ENCODE data around the gene LCN6. TPM values are rescaled to one million over a fixed set of nuclear protein-coding genes. Genes with fewer than 3 reads are reported as not detected.

The LCN6 gene
- total and polyA plus RNA-seq, 2 experiments from 2014 or later = not detected

- Histone ChIP-seq H3K4me3 (no peak overlapping the region), H3K36me3 (replicated peaks; ENCODE audit: insufficient read depth, low read depth) (no peaks in the 10 kb centered on the region), H3K9me2 (replicated peaks; ENCODE audit: insufficient read depth) (no peaks in the 10 kb centered on the region), H3K27ac (no peak overlapping the region), H3K9me3 (ENCODE audit: low read depth) (no peaks in the 10 kb centered on the region), H4K20me1 (ENCODE audit: insufficient read depth, poor library complexity, severe bottlenecking) (no peaks in the 10 kb centered on the region), H3K4me1 (ENCODE audit: insufficient read depth) (no peaks in the 10 kb centered on the region), H2AFZ (no peak overlapping the region), H3K4me2 (no peak overlapping the region), H3K27me3 (no peaks in the 10 kb centered on the region), H3K79me2 (peaks cover 14% of the 10 kb centered on the region)
- 87% methylated on average over 12 of the region's 12 CpGs for WGBS (ENCODE audit: low lambda C conversion rate, missing lambda C conversion rate)
- no peak for DNase-seq (ENCODE audit: low spot score)
- TF ChIP-seq CTCF (IDR thresholded peaks at IDR 0.05; ENCODE audit: poor library complexity) (no peak), EZH2phosphoT487 (IDR thresholded peaks at IDR 0.05; ENCODE audit: low read depth, severe bottlenecking, unreplicated experiment) (no peak), EZH2 (IDR thresholded peaks at IDR 0.05; ENCODE audit: borderline replicate concordance) (no peak)
Observed at GRCh38 chr9:136734837-136735496, 13.4 kb downstream of the LCN6 start.

- Histone ChIP-seq H3K27me3 (no peaks in the 10 kb centered on the region), H2AFZ (no peak overlapping the region), H3K9me2 (replicated peaks; ENCODE audit: insufficient read depth) (no peaks in the 10 kb centered on the region), H3K4me3 (no peak overlapping the region), H3K27ac (no peak overlapping the region), H3K9me3 (ENCODE audit: low read depth) (no peaks in the 10 kb centered on the region), H3K4me2 (no peak overlapping the region), H3K4me1 (ENCODE audit: insufficient read depth) (peaks cover 5% of the 10 kb centered on the region), H4K20me1 (ENCODE audit: insufficient read depth, poor library complexity, severe bottlenecking) (no peaks in the 10 kb centered on the region), H3K36me3 (replicated peaks; ENCODE audit: insufficient read depth, low read depth) (no peaks in the 10 kb centered on the region), H3K79me2 (peaks cover 24% of the 10 kb centered on the region)
- DNase-seq (ENCODE audit: low spot score) = no peak
- 85% methylated on average over 12 of the region's 12 CpGs for WGBS (ENCODE audit: low lambda C conversion rate, missing lambda C conversion rate)
- TF ChIP-seq EZH2phosphoT487 (IDR thresholded peaks at IDR 0.05; ENCODE audit: low read depth, severe bottlenecking, unreplicated experiment) = no peak
- no peak for TF ChIP-seq EZH2 (IDR thresholded peaks at IDR 0.05; ENCODE audit: borderline replicate concordance)
- no peak for TF ChIP-seq CTCF (IDR thresholded peaks at IDR 0.05; ENCODE audit: poor library complexity)
Observed at GRCh38 chr9:136733611-136734010, 14.7 kb downstream of the LCN6 start.

GRCh38 chr9:136732444-136733178 lies 15.7 kb downstream of the LCN6 start:
- Histone ChIP-seq H3K4me3 (no peak overlapping the region), H3K4me2 (no peak overlapping the region), H4K20me1 (ENCODE audit: insufficient read depth, poor library complexity, severe bottlenecking) (peaks cover 3% of the 10 kb centered on the region), H3K9me2 (replicated peaks; ENCODE audit: insufficient read depth) (no peaks in the 10 kb centered on the region), H3K9me3 (ENCODE audit: low read depth) (no peaks in the 10 kb centered on the region), H3K79me2 (peaks cover 31% of the 10 kb centered on the region), H2AFZ (no peak overlapping the region), H3K27ac (no peak overlapping the region), H3K4me1 (ENCODE audit: insufficient read depth) (peaks cover 5% of the 10 kb centered on the region), H3K36me3 (replicated peaks; ENCODE audit: insufficient read depth, low read depth) (no peaks in the 10 kb centered on the region), H3K27me3 (no peaks in the 10 kb centered on the region)
- TF ChIP-seq CTCF (IDR thresholded peaks at IDR 0.05; ENCODE audit: poor library complexity) = no peak
- no peak for TF ChIP-seq EZH2phosphoT487 (IDR thresholded peaks at IDR 0.05; ENCODE audit: low read depth, severe bottlenecking, unreplicated experiment)
- TF ChIP-seq EZH2 (IDR thresholded peaks at IDR 0.05; ENCODE audit: borderline replicate concordance) = no peak
- 65% methylated on average over 16 of the region's 16 CpGs for WGBS (ENCODE audit: low lambda C conversion rate, missing lambda C conversion rate)
- DNase-seq (ENCODE audit: low spot score) = no peak

Measured in hepatocyte (in vitro differentiated cells).